Mesenchymal stem cell (in vitro differentiated cells and primary cell): ENCODE results near the gene DEFB114. TPM values are rescaled to one million over a fixed set of nuclear protein-coding genes. Genes with fewer than 3 reads are reported as not detected.

Experiments used
- DNase-seq: peaks from one replicate; pipeline ENCODE4 v3.0.0-alpha.2; 2013
- H2AFZ ChIP-seq: one replicate; pipeline ENCODE4 v1.6.1; 2013; ENCODE audit warnings: low read depth, mild to moderate bottlenecking, control low read depth, inconsistent platforms, low read length, moderate library complexity
- H2AK5ac ChIP-seq: 2 replicates; pipeline ENCODE4 v1.6.1; 2013; ENCODE audit warnings: low read length, moderate library complexity, mild to moderate bottlenecking, inconsistent platforms; ENCODE audit not compliant: severe bottlenecking
- H2BK120ac ChIP-seq: one replicate; pipeline ENCODE4 v1.6.1; 2013; ENCODE audit warnings: low read depth, mild to moderate bottlenecking, inconsistent platforms, low read length, moderate library complexity
- H2BK12ac ChIP-seq, 2 experiments: one replicate each; pipeline ENCODE4 v1.6.1; 2013; ENCODE audit warnings: inconsistent platforms in 2 of 2, low read length in 2 of 2, mild to moderate bottlenecking in 2 of 2, moderate library complexity in 2 of 2, control low read depth in 1 of 2
- H2BK15ac ChIP-seq: one replicate; pipeline ENCODE4 v1.6.1; 2013; ENCODE audit warnings: mild to moderate bottlenecking, low read depth, inconsistent platforms; ENCODE audit not compliant: poor library complexity, severe bottlenecking
- H2BK5ac ChIP-seq: 2 replicates; pipeline ENCODE4 v1.6.1; 2013; ENCODE audit warnings: low read depth, mild to moderate bottlenecking, low read length, control low read depth, inconsistent platforms; ENCODE audit not compliant: poor library complexity, severe bottlenecking
- H3K14ac ChIP-seq, 2 experiments: one replicate each; pipeline ENCODE4 v1.6.1; 2013; ENCODE audit warnings: inconsistent platforms in 2 of 2, low read length in 2 of 2, control low read depth in 1 of 2, mild to moderate bottlenecking in 1 of 2, moderate library complexity in 1 of 2
- H3K18ac ChIP-seq, 2 experiments: one replicate each; pipeline ENCODE4 v1.6.1; 2013; ENCODE audit warnings: inconsistent platforms in 2 of 2, low read length in 2 of 2, control low read depth in 1 of 2, low read depth in 1 of 2, mild to moderate bottlenecking in 1 of 2
- H3K23ac ChIP-seq, 2 experiments: one replicate each; pipeline ENCODE4 v1.6.1; 2013; ENCODE audit warnings: inconsistent platforms in 2 of 2, low read length in 2 of 2, mild to moderate bottlenecking in 2 of 2, moderate library complexity in 2 of 2, control low read depth in 1 of 2
- H3K27ac ChIP-seq: 2 replicates; pipeline ENCODE4 v1.5.1; 2013; ENCODE audit warnings: mild to moderate bottlenecking, moderate library complexity, low read length, control low read depth, inconsistent platforms; ENCODE audit not compliant: poor library complexity, severe bottlenecking
- H3K27me3 ChIP-seq, 2 experiments: 2 replicates each; pipeline versions ENCODE4 v1.6.1 to v1.7.0; 2013; ENCODE audit warnings: low read length in 2 of 2, mild to moderate bottlenecking in 2 of 2, moderate library complexity in 2 of 2, control low read depth in 1 of 2, inconsistent platforms in 1 of 2; ENCODE audit not compliant: control insufficient read depth in 1 of 2, insufficient read depth in 1 of 2
- H3K36me3 ChIP-seq, 2 experiments: 2 replicates each; pipeline versions ENCODE4 v1.6.1 to v1.7.0; 2013; ENCODE audit warnings: low read length in 2 of 2, control low read depth in 1 of 2, inconsistent platforms in 1 of 2, low read depth in 1 of 2, mild to moderate bottlenecking in 1 of 2; ENCODE audit not compliant: insufficient read depth in 2 of 2, control insufficient read depth in 1 of 2
- H3K4ac ChIP-seq, 2 experiments: one replicate each; pipeline ENCODE4 v1.6.1; 2013; ENCODE audit warnings: inconsistent platforms in 2 of 2, low read length in 2 of 2, mild to moderate bottlenecking in 2 of 2, moderate library complexity in 2 of 2, control low read depth in 1 of 2, low read depth in 1 of 2
- H3K4me1 ChIP-seq: 2 replicates; pipeline ENCODE4 v1.6.1; 2013; ENCODE audit warnings: low read depth, low read length, control low read depth; ENCODE audit not compliant: control insufficient read depth, insufficient read depth
- H3K4me2 ChIP-seq: 2 replicates; pipeline ENCODE4 v1.6.1; 2013; ENCODE audit warnings: low read length, mild to moderate bottlenecking, inconsistent platforms; ENCODE audit not compliant: poor library complexity, severe bottlenecking
- H3K4me3 ChIP-seq, 2 experiments: 2 replicates each; pipeline versions ENCODE4 v1.5.1 to v1.7.0; 2013; ENCODE audit warnings: low read length in 2 of 2, mild to moderate bottlenecking in 2 of 2, control low read depth in 1 of 2, low read depth in 1 of 2; ENCODE audit not compliant: insufficient read depth in 1 of 2
- H3K79me1 ChIP-seq: replicated peaks from 2 replicates; pipeline ENCODE4 v1.6.1; 2013; ENCODE audit warnings: mild to moderate bottlenecking, control low read depth, low read length, inconsistent platforms; ENCODE audit not compliant: poor library complexity, severe bottlenecking
- H3K9ac ChIP-seq: 2 replicates; pipeline ENCODE4 v1.7.0; 2013; ENCODE audit warnings: mild to moderate bottlenecking, low read length, moderate library complexity
- H3K9me3 ChIP-seq: 2 replicates; pipeline ENCODE4 v1.7.0; 2013; ENCODE audit warnings: mild to moderate bottlenecking, low read length; ENCODE audit not compliant: control insufficient read depth
- H4K8ac ChIP-seq: one replicate; pipeline ENCODE4 v1.6.1; 2013; ENCODE audit warnings: inconsistent platforms, mild to moderate bottlenecking, low read length, moderate library complexity
- H4K91ac ChIP-seq: one replicate; pipeline ENCODE4 v1.6.1; 2013; ENCODE audit warnings: mild to moderate bottlenecking, low read length, inconsistent platforms
- WGBS: methylation state at CpG from one replicate; pipeline ENCODE4 v1.1.7; 2013; ENCODE audit warnings: mixed read lengths; 5-methylcytosine and 5-hydroxymethylcytosine counted together
- polyA plus RNA-seq, 2 experiments: library from polyadenylated mRNA; stranded (reverse); fragments of 200-250 nt; gene quantifications; one replicate each; pipeline ENCODE4 v1.2.3, GENCODE V29; 2013

DEFB114 gene
- polyA plus RNA-seq (2013, experiment 1 of 2): not detected
- not detected for polyA plus RNA-seq (2013, experiment 2 of 2)

GRCh38 chr6:49964064-49964463 is at the start of gene DEFB114:
Gene DEFB114 (minus strand): TSS chr6:49964164. CDS start chr6:49964105, 59 bp downstream.
- Histone ChIP-seq H3K27ac (no peak within 1 kb of the TSS), H2BK5ac (no peak within 1 kb of the TSS), H3K23ac (no peak within 1 kb of the TSS), H4K91ac (no peak within 1 kb of the TSS), H3K4ac (no peak within 1 kb of the TSS), H3K27me3 (no peaks in the 10 kb centered on the region), H3K79me1 (no peaks in the 10 kb centered on the region), H4K8ac (no peak within 1 kb of the TSS), H3K9me3 (no peaks in the 10 kb centered on the region), H3K4me1 (no peaks in the 10 kb centered on the region), H3K36me3 (no peaks in the 10 kb centered on the region), H2BK15ac (no peak within 1 kb of the TSS), H2BK120ac (no peak within 1 kb of the TSS), H3K4me3 (no peak within 1 kb of the TSS), H3K9ac (no peak within 1 kb of the TSS), H3K18ac (no peak within 1 kb of the TSS), H3K14ac (no peak within 1 kb of the TSS), H2AK5ac (no peak within 1 kb of the TSS), H2AFZ (no peak within 1 kb of the TSS), H2BK12ac (no peak within 1 kb of the TSS), H3K4me2 (no peak within 1 kb of the TSS)
- no peak for DNase-seq
- 90% methylated on average over 2 of the region's 2 CpGs for WGBS

GRCh38 chr6:50007819-50008218 is 43.9 kb upstream of the DEFB114 start:
- WGBS: 69% methylated on average over 3 of the region's 3 CpGs
- no peak overlapping the region for H2BK5ac ChIP-seq
- no peak overlapping the region for H4K8ac ChIP-seq
- H3K14ac ChIP-seq: no peak overlapping the region
- no peak overlapping the region for H3K4me2 ChIP-seq
- no peak overlapping the region for H2AFZ ChIP-seq
- H3K9me3 ChIP-seq: no peaks in the 10 kb centered on the region
- DNase-seq: no peak
- no peak overlapping the region for H2BK12ac ChIP-seq
- no peaks in the 10 kb centered on the region for H3K27me3 ChIP-seq
- no peaks in the 10 kb centered on the region for H3K36me3 ChIP-seq
- no peak overlapping the region for H3K23ac ChIP-seq
- H2BK120ac ChIP-seq: no peak overlapping the region
- H3K27ac ChIP-seq: no peak overlapping the region
- H2AK5ac ChIP-seq: no peak overlapping the region
- H3K4me3 ChIP-seq: no peak overlapping the region
- no peak overlapping the region for H2BK15ac ChIP-seq
- H4K91ac ChIP-seq: no peak overlapping the region
- H3K79me1 ChIP-seq: no peaks in the 10 kb centered on the region
- H3K18ac ChIP-seq: no peak overlapping the region
- H3K9ac ChIP-seq: no peak overlapping the region
- no peak overlapping the region for H3K4ac ChIP-seq
- no peaks in the 10 kb centered on the region for H3K4me1 ChIP-seq

- no peak overlapping the region for H3K4ac ChIP-seq
- no peak overlapping the region for H3K27ac ChIP-seq
- H3K23ac ChIP-seq: no peak overlapping the region
- no peak overlapping the region for H2BK5ac ChIP-seq
- no peak overlapping the region for H4K8ac ChIP-seq
- H3K9ac ChIP-seq: no peak overlapping the region
- H2AK5ac ChIP-seq: no peak overlapping the region
- no peak overlapping the region for H2BK12ac ChIP-seq
- no peaks in the 10 kb centered on the region for H3K27me3 ChIP-seq
- H3K79me1 ChIP-seq: no peaks in the 10 kb centered on the region
- H3K18ac ChIP-seq: no peak overlapping the region
- no peak for DNase-seq
- no CpG with 5 or more reads among the region's 3 CpGs for WGBS
- no peak overlapping the region for H4K91ac ChIP-seq
- no peaks in the 10 kb centered on the region for H3K36me3 ChIP-seq
- no peak overlapping the region for H2BK120ac ChIP-seq
- no peak overlapping the region for H3K4me3 ChIP-seq
- H2BK15ac ChIP-seq: no peak overlapping the region
- H3K4me1 ChIP-seq: no peaks in the 10 kb centered on the region
- H2AFZ ChIP-seq: no peak overlapping the region
- H3K14ac ChIP-seq: no peak overlapping the region
- no peaks in the 10 kb centered on the region for H3K9me3 ChIP-seq
- no peak overlapping the region for H3K4me2 ChIP-seq
These were observed 39.2 kb upstream of the DEFB114 start for GRCh38 chr6:50003139-50003538.

- Histone ChIP-seq H3K36me3 (no peaks in the 10 kb centered on the region), H3K4me1 (no peaks in the 10 kb centered on the region), H3K9ac (no peak overlapping the region), H2BK12ac (no peak overlapping the region), H2AFZ (no peak overlapping the region), H3K18ac (no peak overlapping the region), H4K8ac (no peak overlapping the region), H2AK5ac (no peak overlapping the region), H3K4me3 (no peak overlapping the region), H3K14ac (no peak overlapping the region), H3K79me1 (no peaks in the 10 kb centered on the region), H2BK5ac (no peak overlapping the region), H3K27me3 (no peaks in the 10 kb centered on the region), H3K23ac (no peak overlapping the region), H2BK15ac (no peak overlapping the region), H3K4ac (no peak overlapping the region), H4K91ac (no peak overlapping the region), H3K27ac (no peak overlapping the region), H3K9me3 (no peaks in the 10 kb centered on the region), H2BK120ac (no peak overlapping the region), H3K4me2 (no peak overlapping the region)
- DNase-seq: no peak
These were observed 31.3 kb upstream of the DEFB114 start for GRCh38 chr6:49995278-49995677.
